ENCODE measurements around the gene TUSC2. TPM values are rescaled to one million over a fixed set of nuclear protein-coding genes. Genes with fewer than 3 reads are reported as not detected.
"Not testable (repeated sequence)": the region's sequence is repeated elsewhere in the genome, so short reads cannot be mapped to it uniquely, and the experiment has no call there.

Gene TUSC2
- total and polyA plus RNA-seq, 3 donors from 2014 or later, result 32.7 to 44.5 (median 43.4) TPM

GRCh38 chr3:50314816-50315215, 13.2 kb downstream of the TUSC2 start:
- Histone ChIP-seq H3K27me3 (no peaks in the 10 kb centered on the region), H3K9me3 (no peaks in the 10 kb centered on the region), H3K27ac (no peak overlapping the region), H3K36me3 (ENCODE audit: low read depth, missing control alignments) (no peaks in the 10 kb centered on the region), H3K4me1 (peaks cover 19% of the 10 kb centered on the region), H3K4me3 (no peak overlapping the region)
- no peak for DNase-seq
- no peak for TF ChIP-seq POLR2A (IDR thresholded peaks at IDR 0.05)
- no peak for TF ChIP-seq CTCF (IDR thresholded peaks at IDR 0.05)
- intact Hi-C loops (cut with DNase I; ENCODE audit: low total_unique reads), result no loop called here
- 98 to 99% methylated on average over 4 of the region's 4 CpGs for WGBS, 2 donors

GRCh38 chr3:50314342-50314741, 13.7 kb downstream of the TUSC2 start:
- 89 to 90% methylated on average over 3 of the region's 3 CpGs for WGBS, 2 donors
- Histone ChIP-seq H3K27me3 (no peaks in the 10 kb centered on the region), H3K4me3 (no peak overlapping the region), H3K27ac (no peak overlapping the region), H3K4me1 (peaks cover 15% of the 10 kb centered on the region), H3K9me3 (no peaks in the 10 kb centered on the region), H3K36me3 (ENCODE audit: low read depth, missing control alignments) (no peaks in the 10 kb centered on the region)
- TF ChIP-seq CTCF (IDR thresholded peaks at IDR 0.05) (no peak), POLR2A (IDR thresholded peaks at IDR 0.05) (no peak)
- DNase-seq, result no peak
- intact Hi-C loops (cut with DNase I; ENCODE audit: low total_unique reads), result no loop called here

- H3K4me1 ChIP-seq; intact Hi-C loops (cut with DNase I; ENCODE audit: low total_unique reads); H3K9me3 ChIP-seq; DNase-seq; H3K27me3 ChIP-seq; H3K27ac ChIP-seq; H3K36me3 ChIP-seq (ENCODE audit: low read depth, missing control alignments): not testable (repeated sequence)
- H3K4me3 ChIP-seq, result peak overlapping the region in 1 of 2 donors; percentile 10
- 53 to 87% methylated on average over 4 to 20 of the region's 32 CpGs for WGBS, 2 donors
Measured at GRCh38 chr3:50312041-50312440, 16.0 kb downstream of the TUSC2 start.

- DNase-seq, result no peak
- Histone ChIP-seq H3K36me3 (ENCODE audit: low read depth, missing control alignments) (no peaks in the 10 kb centered on the region), H3K4me1 (peaks cover 17% of the 10 kb centered on the region), H3K4me3 (no peak overlapping the region), H3K27me3 (no peaks in the 10 kb centered on the region), H3K9me3 (no peaks in the 10 kb centered on the region), H3K27ac (no peak overlapping the region)
- intact Hi-C loops (cut with DNase I; ENCODE audit: low total_unique reads), result no loop called here
- TF ChIP-seq POLR2A (IDR thresholded peaks at IDR 0.05) (no peak), CTCF (IDR thresholded peaks at IDR 0.05) (no peak)
Measured at GRCh38 chr3:50304601-50305000, 23.4 kb downstream of the TUSC2 start.

GRCh38 chr3:50303013-50303815, 24.8 kb downstream of the TUSC2 start, which contains the start of gene HYAL1:
HYAL1 (minus strand) TSS chr3:50303574; CDS start chr3:50302956, 618 bp downstream.
- no peak within 1 kb of the TSS for H3K4me3 ChIP-seq
- TF ChIP-seq POLR2A (IDR thresholded peaks at IDR 0.05) (no peak), CTCF (IDR thresholded peaks at IDR 0.05) (no peak)
- H3K4me1 ChIP-seq, result peaks cover 24% of the 10 kb centered on the region
- DNase-seq, result no peak
- no peaks in the 10 kb centered on the region for H3K27me3 ChIP-seq
- H3K36me3 ChIP-seq (ENCODE audit: low read depth, missing control alignments), result no peaks in the 10 kb centered on the region
- intact Hi-C loops (cut with DNase I; ENCODE audit: low total_unique reads), result no loop called here
- H3K27ac ChIP-seq, result peak within 1 kb of the TSS; percentile 55 to 62
- WGBS, 2 donors, result 52 to 69% methylated on average over 3 to 14 of the region's 14 CpGs
- H3K9me3 ChIP-seq, result no peaks in the 10 kb centered on the region

All from testis (tissue), 3 donors.